K562 (cell line): ENCODE data around the gene ZKSCAN4. TPM values are rescaled to one million over a fixed set of nuclear protein-coding genes. Genes with fewer than 3 reads are reported as not detected.

ENCODE experiments used
- AFF1 ChIP-seq, 2 experiments: fragments of 450-650 bp; IDR thresholded peaks; 2 replicates each; pipeline ENCODE4 v1.6.1; 2018; ENCODE audit warnings: mild to moderate bottlenecking in 2 of 2, low read depth in 1 of 2; ENCODE audit not compliant: partially characterized antibody in 2 of 2
- ARID1B ChIP-seq: fragments of 450-650 bp; IDR thresholded peaks from 2 replicates; pipeline ENCODE4 v1.6.1; 2016; ENCODE audit warnings: antibody characterized with exemption, mild to moderate bottlenecking, inconsistent platforms
- CCAR2 ChIP-seq: fragments of 200-400 bp; formaldehyde crosslinking; IDR thresholded peaks from 2 replicates; pipeline ENCODE4 v1.6.1; 2017; ENCODE audit warnings: mild to moderate bottlenecking, low read depth, low read length
- CXXC5 ChIP-seq: fragments of 250-450 bp; sonication (Bioruptor Pico); IDR thresholded peaks from 2 replicates; pipeline ENCODE4 v1.8.0; 2022; ENCODE audit warnings: inconsistent platforms, mild to moderate bottlenecking, moderate library complexity
- GATA2 ChIP-seq: sonication (generic); formaldehyde crosslinking; IDR thresholded peaks from 2 replicates; pipeline ENCODE4 v1.4.0; 2020; ENCODE audit warnings: mild to moderate bottlenecking, missing genetic modification reagents
- GTF2B ChIP-seq: IDR thresholded peaks from 2 replicates; pipeline ENCODE4 v1.6.1; 2011; ENCODE audit not compliant: insufficient read length; ENCODE audit errors: extremely low read depth
- KLF13 ChIP-seq: fragments of 450-650 bp; IDR thresholded peaks from 2 replicates; pipeline ENCODE4 v1.6.1; 2016; ENCODE audit warnings: missing genetic modification characterization, low read depth, mild to moderate bottlenecking, missing compliant biosample characterization, moderate library complexity, borderline replicate concordance
- MTA1 ChIP-seq: fragments of 450-650 bp; IDR thresholded peaks from 2 replicates; pipeline ENCODE4 v1.6.1; 2017; ENCODE audit warnings: borderline replicate concordance
- NFRKB ChIP-seq: fragments of 450-650 bp; IDR thresholded peaks from 2 replicates; pipeline ENCODE4 v1.6.1; 2016; ENCODE audit warnings: low read depth
- NUFIP1 ChIP-seq: fragments of 450-650 bp; IDR thresholded peaks from 2 replicates; pipeline ENCODE4 v1.6.1; 2018; ENCODE audit not compliant: partially characterized antibody
- RFX7 ChIP-seq: fragments of 250-450 bp; sonication (Bioruptor Pico); IDR thresholded peaks from 2 replicates; pipeline ENCODE4 v1.5.1; 2021; ENCODE audit warnings: mild to moderate bottlenecking
- SNRNP70 ChIP-seq: fragments of 200-400 bp; formaldehyde crosslinking; optimal IDR thresholded peaks from 2 replicates; pipeline ENCODE3; 2017; ENCODE audit warnings: low read depth, low read length
- SRF ChIP-seq, 2 experiments: fragments of 250-450, 450-650 bp in 1 of 2; sonication (Bioruptor Pico) in 1 of 2; sonication (generic) in 1 of 2; formaldehyde crosslinking; IDR thresholded peaks; 2 replicates each; pipeline versions ENCODE4 v1.5.0 to v1.5.1; 2020 to 2022; ENCODE audit warnings: mild to moderate bottlenecking in 1 of 2, missing genetic modification reagents in 1 of 2
- ZNF12 ChIP-seq: sonication (generic); formaldehyde crosslinking; IDR thresholded peaks from 2 replicates; pipeline ENCODE4 v1.4.0; 2020; ENCODE audit warnings: mild to moderate bottlenecking, missing genetic modification reagents
- ZNF280A ChIP-seq: fragments of 450-650 bp; IDR thresholded peaks from 2 replicates; pipeline ENCODE4 v1.6.1; 2018; ENCODE audit warnings: mild to moderate bottlenecking, low read depth; ENCODE audit not compliant: partially characterized antibody
- ZNF512 ChIP-seq: IDR thresholded peaks from 2 replicates; pipeline ENCODE4 v1.6.1; 2016; ENCODE audit warnings: missing genetic modification characterization, missing compliant biosample characterization
- ZNF740 ChIP-seq, 3 experiments: fragments of 200-800 bp in 1 of 3; sonication (Bioruptor generic) in 1 of 3; sonication (generic) in 1 of 3; formaldehyde crosslinking in 1 of 3; IDR thresholded peaks; 2 replicates each; pipeline versions ENCODE4 v1.6.1 to v1.8.0; 2016 to 2022; ENCODE audit warnings: mild to moderate bottlenecking in 2 of 3, missing compliant biosample characterization in 2 of 3, missing genetic modification characterization in 2 of 3, missing genetic modification reagents in 1 of 3
- polyA plus RNA-seq, 8 experiments: library from polyadenylated mRNA; depleted of rRNA in 4 of 8; stranded (reverse) in 5 of 8; unstranded in 3 of 8; fragments of >200 nt; fragmentation: Nextera tagmentation in 2 of 8; fragmentation: Illumina TruSeq in 1 of 8; extraction: Ambion mirVana in 2 of 8; extraction: Trizol in 1 of 8; gene quantifications; 2 replicates each; pipeline versions ENCODE4 v1.2.1 to v1.2.3, GENCODE V29; 2011 to 2014; ENCODE audit warnings: inconsistent platforms in 1 of 8, missing spikeins in 1 of 8
- total RNA-seq, 7 experiments: library from RNA; depleted of rRNA in 6 of 7; stranded (reverse); fragments of >200 nt in 6 of 7; fragmentation: Illumina TruSeq in 2 of 7; extraction: Trizol in 2 of 7; gene quantifications; 2 replicates each; pipeline versions ENCODE4 v1.2.1 to v1.2.3, GENCODE V29; 2011 to 2021; ENCODE audit warnings: low replicate concordance in 1 of 7

The ZKSCAN4 gene
- total and polyA plus RNA-seq, 9 of the 15 experiments (the other 6 are each of a cell fraction or from before 2014, with no cell fraction given) = 1.2 to 5.3 (median 4.7) TPM

DNA sequence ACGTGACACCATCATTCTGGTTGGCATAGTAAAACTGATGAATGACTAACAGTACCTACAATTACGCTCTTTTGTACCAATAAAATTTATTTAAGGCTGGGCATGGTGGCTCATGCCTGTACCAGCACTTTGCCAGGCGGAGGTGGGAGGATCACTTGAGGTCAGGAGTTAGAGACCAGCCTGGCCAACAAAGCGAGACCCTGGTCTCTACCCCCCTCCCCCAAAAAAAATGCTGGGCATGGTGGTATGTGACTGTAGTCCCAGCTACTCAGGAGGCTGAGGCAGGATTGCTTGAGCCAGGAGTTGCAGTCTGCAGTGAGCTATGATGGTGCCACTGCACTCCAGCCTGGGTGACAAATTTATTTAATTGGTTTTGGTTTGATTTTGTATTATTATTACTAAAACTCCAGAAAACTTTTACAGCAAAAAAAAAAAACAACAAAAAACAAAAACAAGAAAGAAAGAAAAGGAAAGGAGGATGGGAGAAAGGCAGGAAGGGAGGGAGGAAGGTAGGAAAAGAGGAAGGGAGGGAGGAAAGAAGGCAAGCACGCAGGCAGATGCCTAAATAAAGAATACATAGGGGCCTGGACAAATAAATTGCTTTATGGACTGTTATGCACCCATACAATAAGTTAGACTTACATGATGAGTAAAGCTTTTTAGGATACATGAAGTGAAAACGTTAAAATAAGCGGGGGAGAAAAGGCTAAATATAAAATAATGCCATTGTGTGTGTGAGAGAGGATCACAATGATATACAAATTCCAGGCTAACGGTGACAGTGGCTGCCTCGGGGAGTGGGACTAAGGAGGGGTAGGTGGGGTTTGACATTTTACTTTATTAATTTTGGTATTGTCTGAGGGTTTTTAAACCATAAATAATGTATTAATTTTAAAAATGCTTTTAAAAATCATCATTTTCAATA lies 27.7 kb downstream of the ZKSCAN4 start (continued):
- no peak for TF ChIP-seq NUFIP1
- no peak for TF ChIP-seq NFRKB
- TF ChIP-seq MTA1 = 0 out of 2 replicates have a peak, but pooled peaks have one; percentile 41
- TF ChIP-seq KLF13 = no peak
- peak; percentile 97 for TF ChIP-seq ZNF512 (tag)
- no peak for TF ChIP-seq ARID1B
- TF ChIP-seq GATA2 (CRISPR knock-in tag) = no peak
- TF ChIP-seq SNRNP70 = no peak
- no peak for TF ChIP-seq ZNF280A
- TF ChIP-seq GTF2B = no peak
- no peak for TF ChIP-seq ZNF12 (CRISPR knock-in tag)
- no peak for TF ChIP-seq CCAR2
- no peak for TF ChIP-seq SRF (CRISPR knock-in tag; IDR thresholded peaks at IDR 0.05)
- TF ChIP-seq ZNF740 (CRISPR knock-in tag; IDR thresholded peaks at IDR 0.05) = no peak
- TF ChIP-seq ZNF740 (tag; IDR thresholded peaks at IDR 0.05) = 0 out of 4 replicates have a peak, but pooled peaks of 1 of the 2 experiments have one; percentile 40
- TF ChIP-seq CXXC5 (CRISPR knock-in tag) = no peak
- TF ChIP-seq RFX7 (CRISPR knock-in tag) = no peak
- TF ChIP-seq AFF1 (IDR thresholded peaks at IDR 0.05; ENCODE audit: low read depth in 1 of 2, partially characterized antibody in 2 of 2) = peak in 1 of 2 experiments; percentile 57
